Measurements from ENCODE around the gene FHIT.
"Not testable (repeated sequence)": the region's sequence is repeated elsewhere in the genome, so short reads cannot be mapped to it uniquely, and the experiment has no call there.

The FHIT gene

DNA sequence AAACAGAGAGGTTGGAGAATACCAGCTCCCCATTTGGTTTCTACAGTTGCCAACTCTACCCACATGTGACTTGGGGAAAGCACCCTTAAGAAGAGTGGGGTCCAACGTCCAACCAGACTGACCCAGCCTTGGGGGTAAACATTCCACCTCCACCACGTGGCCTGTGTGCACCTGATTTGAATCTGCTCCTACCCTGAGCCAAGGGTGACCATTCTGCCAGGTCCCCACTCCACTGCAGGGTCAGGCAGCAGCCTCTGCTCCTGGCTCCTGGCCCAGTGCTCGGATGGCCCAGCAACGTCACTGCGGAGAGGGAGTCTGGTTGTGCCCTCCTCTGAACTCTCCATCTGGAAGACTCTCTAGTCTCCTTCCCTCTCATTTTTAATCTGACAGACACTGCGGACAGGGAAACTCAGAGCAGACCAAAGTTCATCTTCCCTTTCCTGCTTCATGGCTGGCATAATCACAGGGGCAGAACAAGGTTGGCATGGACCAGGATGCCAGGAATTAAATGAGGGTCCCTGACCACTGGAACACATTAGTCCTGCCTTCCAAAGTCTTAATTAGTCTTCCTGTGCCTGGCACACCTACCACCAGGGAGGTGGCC, 29.4 kb downstream of the FHIT start:
- H3K4me3 ChIP-seq (ENCODE audit: low read depth, low read length): no peak overlapping the region
- TF ChIP-seq, protein P1, sequence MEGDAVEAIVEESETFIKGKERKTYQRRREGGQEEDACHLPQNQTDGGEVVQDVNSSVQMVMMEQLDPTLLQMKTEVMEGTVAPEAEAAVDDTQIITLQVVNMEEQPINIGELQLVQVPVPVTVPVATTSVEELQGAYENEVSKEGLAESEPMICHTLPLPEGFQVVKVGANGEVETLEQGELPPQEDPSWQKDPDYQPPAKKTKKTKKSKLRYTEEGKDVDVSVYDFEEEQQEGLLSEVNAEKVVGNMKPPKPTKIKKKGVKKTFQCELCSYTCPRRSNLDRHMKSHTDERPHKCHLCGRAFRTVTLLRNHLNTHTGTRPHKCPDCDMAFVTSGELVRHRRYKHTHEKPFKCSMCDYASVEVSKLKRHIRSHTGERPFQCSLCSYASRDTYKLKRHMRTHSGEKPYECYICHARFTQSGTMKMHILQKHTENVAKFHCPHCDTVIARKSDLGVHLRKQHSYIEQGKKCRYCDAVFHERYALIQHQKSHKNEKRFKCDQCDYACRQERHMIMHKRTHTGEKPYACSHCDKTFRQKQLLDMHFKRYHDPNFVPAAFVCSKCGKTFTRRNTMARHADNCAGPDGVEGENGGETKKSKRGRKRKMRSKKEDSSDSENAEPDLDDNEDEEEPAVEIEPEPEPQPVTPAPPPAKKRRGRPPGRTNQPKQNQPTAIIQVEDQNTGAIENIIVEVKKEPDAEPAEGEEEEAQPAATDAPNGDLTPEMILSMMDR (IDR thresholded peaks at IDR 0.05; ENCODE audit: low read depth, low read length): no peak

DNA sequence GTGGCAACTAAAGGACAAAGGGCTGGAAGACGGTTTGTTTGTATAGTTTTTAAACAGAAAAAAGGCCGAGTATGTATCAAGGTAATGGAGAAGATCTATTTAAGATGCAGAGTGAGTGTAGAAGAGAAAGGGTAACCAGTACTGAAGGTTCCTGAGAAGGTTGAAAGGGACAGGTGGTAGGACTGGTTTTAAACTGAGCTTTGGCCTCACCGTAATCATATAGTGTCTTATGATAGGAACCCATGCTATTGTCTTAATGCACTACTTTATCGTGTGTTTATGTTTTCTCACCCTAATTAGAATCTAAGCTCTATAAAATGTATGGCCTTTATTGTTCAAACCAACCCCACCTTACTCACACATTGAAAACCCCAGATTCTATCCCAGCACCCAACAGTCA, 32.7 kb downstream of the FHIT start:
- H3K4me3 ChIP-seq (ENCODE audit: low read depth, low read length): no peak overlapping the region
- TF ChIP-seq, protein P1 (IDR thresholded peaks at IDR 0.05; ENCODE audit: low read depth, low read length): no peak

DNA sequence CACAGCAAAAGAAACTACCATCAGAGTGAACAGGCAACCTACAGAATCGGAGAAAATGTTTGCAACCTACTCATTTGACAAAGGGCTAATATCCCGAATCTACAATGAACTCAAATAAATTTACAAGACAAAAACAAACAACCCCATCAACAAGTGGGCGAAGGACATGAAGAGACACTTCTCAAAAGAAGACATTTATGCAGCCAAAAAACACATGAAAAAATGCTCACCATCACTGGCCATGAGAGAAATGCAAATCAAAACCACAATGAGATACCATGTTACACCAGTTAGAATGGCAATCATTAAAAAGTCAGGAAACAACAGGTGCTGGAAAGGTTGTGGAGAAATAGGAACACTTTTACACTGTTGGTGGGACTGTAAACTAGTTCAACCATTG, 35.1 kb downstream of the FHIT start:
- H3K4me3 ChIP-seq (ENCODE audit: low read depth, low read length): not testable (repeated sequence)

DNA sequence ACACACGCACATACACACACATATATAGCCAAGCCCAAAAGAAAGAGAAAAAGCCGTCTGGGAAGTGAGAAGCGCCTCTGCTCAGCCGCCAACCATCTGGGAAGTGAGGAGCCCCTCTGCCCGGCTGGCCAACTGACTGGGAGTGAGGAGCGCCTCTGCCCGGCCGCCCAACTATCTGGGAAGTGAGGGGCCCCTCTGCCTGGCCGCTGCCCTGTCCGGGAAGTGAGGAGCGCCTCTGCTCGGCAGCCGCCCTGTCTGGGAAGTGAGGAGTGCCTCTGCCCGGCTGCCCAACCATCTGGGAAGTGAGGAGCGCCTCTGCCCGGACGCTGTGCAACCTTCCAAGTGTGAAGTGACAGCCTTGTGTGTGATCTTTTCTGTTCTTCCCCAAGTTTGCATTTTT, 49.2 kb downstream of the FHIT start:
- no peak overlapping the region for H3K4me3 ChIP-seq (ENCODE audit: low read depth, low read length)
- TF ChIP-seq, protein P1 (IDR thresholded peaks at IDR 0.05; ENCODE audit: low read depth, low read length): no peak

DNA sequence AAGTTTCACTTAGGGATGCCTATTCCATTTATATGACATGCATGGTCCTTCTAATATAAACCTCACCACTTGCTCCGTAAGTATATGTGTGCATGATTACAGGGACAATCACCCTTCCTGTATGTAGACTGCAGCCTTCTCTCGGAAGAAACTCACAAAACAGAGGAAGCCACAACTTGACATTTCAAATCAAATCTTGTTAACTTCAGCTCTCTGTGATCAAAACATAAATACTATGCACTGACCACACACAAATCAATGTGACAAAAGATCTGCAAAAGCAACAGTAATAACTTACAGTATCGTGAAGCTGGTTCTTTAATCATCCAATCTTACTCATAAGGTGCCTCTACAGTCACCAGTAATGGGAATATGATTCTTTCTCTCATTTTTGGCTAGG, 50.2 kb downstream of the FHIT start:
- TF ChIP-seq, protein P1 (IDR thresholded peaks at IDR 0.05; ENCODE audit: low read depth, low read length): no peak
- no peak overlapping the region for H3K4me3 ChIP-seq (ENCODE audit: low read depth, low read length)

DNA sequence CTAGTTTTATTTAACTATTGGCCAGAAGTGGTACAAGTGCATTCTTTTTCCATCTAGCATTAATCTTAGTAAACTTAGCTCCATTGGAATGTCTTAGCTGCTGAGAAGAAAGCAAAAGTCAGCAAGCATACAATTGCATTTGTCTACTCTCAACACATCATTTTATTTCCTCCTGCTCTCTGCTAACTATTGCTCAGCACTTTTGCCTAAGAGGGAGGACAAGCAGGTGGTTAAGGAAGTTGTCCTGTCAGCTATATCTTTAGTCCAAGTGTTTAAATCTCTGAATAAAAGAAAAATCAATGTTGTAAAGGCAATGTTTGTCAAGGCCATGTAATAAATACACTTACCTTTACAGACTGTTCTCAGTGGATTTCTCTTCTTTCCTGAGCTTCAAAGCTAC, 51.0 kb downstream of the FHIT start:
- TF ChIP-seq, protein P1 (IDR thresholded peaks at IDR 0.05; ENCODE audit: low read depth, low read length): no peak
- no peak overlapping the region for H3K4me3 ChIP-seq (ENCODE audit: low read depth, low read length)

DNA sequence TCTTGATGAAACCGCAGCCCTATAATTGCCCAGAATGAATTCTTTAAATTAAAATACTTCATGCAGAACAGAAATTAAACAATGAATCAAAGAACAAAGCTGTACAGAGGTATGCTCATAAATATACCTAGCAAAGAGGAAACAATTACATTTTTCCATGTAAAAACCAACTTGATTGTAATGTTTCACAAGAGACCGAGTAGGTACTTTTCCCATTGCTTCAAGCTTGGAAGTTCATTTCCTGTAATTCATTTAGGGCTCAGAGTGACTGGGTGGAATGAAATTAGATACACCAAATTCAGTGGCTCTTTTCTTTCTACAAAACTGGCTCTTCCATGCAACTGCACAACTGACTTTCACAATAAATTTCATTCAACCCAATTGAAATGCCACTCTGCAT, 51.4 kb downstream of the FHIT start:
- TF ChIP-seq, protein P1 (IDR thresholded peaks at IDR 0.05; ENCODE audit: low read depth, low read length): no peak

DNA sequence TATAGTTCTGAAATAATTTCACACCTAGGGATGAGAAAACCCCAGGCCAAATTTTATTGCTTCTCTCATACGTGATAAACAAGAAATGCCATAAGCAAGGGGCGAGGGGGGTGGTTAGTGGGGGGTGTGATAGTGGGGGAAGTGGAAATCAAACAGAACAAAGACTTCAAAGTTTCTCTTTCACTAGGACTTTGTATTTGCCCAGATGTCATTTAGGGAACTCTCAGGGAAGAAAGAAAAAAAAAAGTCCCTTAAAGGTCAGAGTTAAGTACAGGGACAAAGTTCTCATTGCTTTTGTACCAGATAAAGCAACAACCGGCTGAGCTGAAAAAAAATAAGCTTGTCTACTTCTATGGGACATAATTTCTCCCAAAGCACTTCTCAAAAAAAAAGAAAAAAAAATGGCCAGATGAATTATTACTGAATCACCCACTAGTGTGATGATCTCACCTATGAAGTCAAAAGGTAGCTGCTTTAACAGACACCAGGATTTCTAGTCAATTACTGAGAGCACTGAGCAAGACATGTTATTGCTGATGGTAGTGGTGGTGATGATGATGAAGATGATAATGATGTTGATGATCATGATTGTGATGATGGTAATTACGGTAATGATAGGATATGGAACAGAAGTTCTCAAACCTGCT, 56.2 kb downstream of the FHIT start:
- TF ChIP-seq, protein P1 (IDR thresholded peaks at IDR 0.05; ENCODE audit: low read depth, low read length): no peak

More for the DNA sequence above, 51.4 kb downstream of the FHIT start:
- H3K4me3 ChIP-seq (ENCODE audit: low read depth, low read length): no peak overlapping the region

More for the DNA sequence above, 56.2 kb downstream of the FHIT start:
- H3K4me3 ChIP-seq (ENCODE audit: low read depth, low read length): no peak overlapping the region
